IPS-15b (cell line): ENCODE results near the gene ADTRP.
"Not testable (repeated sequence)": the region's sequence is repeated elsewhere in the genome, so short reads cannot be mapped to it uniquely, and the experiment has no call there.

Experiments used
- H3K27me3 ChIP-seq: one replicate; pipeline ENCODE4 v1.6.1; 2013; ENCODE audit warnings: low read length; ENCODE audit not compliant: control insufficient read depth, insufficient read depth
- H3K36me3 ChIP-seq: one replicate; pipeline ENCODE4 v1.6.1; 2013; ENCODE audit warnings: low read length; ENCODE audit not compliant: control insufficient read depth, insufficient read depth
- H3K4me1 ChIP-seq: one replicate; pipeline ENCODE4 v1.6.1; 2013; ENCODE audit warnings: mild to moderate bottlenecking, low read length; ENCODE audit not compliant: control insufficient read depth, insufficient read depth
- H3K4me3 ChIP-seq: one replicate; pipeline ENCODE4 v1.5.1; 2013; ENCODE audit warnings: low read depth, low read length
- H3K9ac ChIP-seq: one replicate; pipeline ENCODE4 v1.6.1; 2013; ENCODE audit warnings: low read depth, mild to moderate bottlenecking, low read length
- H3K9me3 ChIP-seq: one replicate; pipeline ENCODE4 v1.6.1; 2013; ENCODE audit warnings: mild to moderate bottlenecking, low read length; ENCODE audit not compliant: control insufficient read depth, insufficient read depth

ADTRP gene

GRCh38 chr6:11800531-11800930 lies 21.9 kb upstream of the ADTRP start:
- H3K4me3 ChIP-seq, H3K9ac ChIP-seq, H3K9me3 ChIP-seq, H3K27me3 ChIP-seq, H3K4me1 ChIP-seq, H3K36me3 ChIP-seq: not testable (repeated sequence)

GRCh38 chr6:11798538-11798937 lies 19.9 kb upstream of the ADTRP start:
- Histone ChIP-seq H3K4me1 (no peaks in the 10 kb centered on the region), H3K36me3 (no peaks in the 10 kb centered on the region), H3K9ac (no peak overlapping the region), H3K27me3 (no peaks in the 10 kb centered on the region), H3K4me3 (no peak overlapping the region), H3K9me3 (no peaks in the 10 kb centered on the region)

- Histone ChIP-seq H3K36me3 (no peaks in the 10 kb centered on the region), H3K4me3 (no peak overlapping the region), H3K27me3 (no peaks in the 10 kb centered on the region), H3K9ac (no peak overlapping the region), H3K9me3 (no peaks in the 10 kb centered on the region), H3K4me1 (no peaks in the 10 kb centered on the region)
Observed at GRCh38 chr6:11798096-11798495, 19.5 kb upstream of the ADTRP start.

- no peaks in the 10 kb centered on the region for H3K9me3 ChIP-seq
- no peak overlapping the region for H3K4me3 ChIP-seq
- H3K4me1 ChIP-seq: peaks cover 2% of the 10 kb centered on the region
- no peaks in the 10 kb centered on the region for H3K36me3 ChIP-seq
- no peak overlapping the region for H3K9ac ChIP-seq
- H3K27me3 ChIP-seq: no peaks in the 10 kb centered on the region
Observed at GRCh38 chr6:11796829-11797228, 18.2 kb upstream of the ADTRP start.

- Histone ChIP-seq H3K4me1 (peaks cover 8% of the 10 kb centered on the region), H3K9me3 (no peaks in the 10 kb centered on the region), H3K4me3 (no peak overlapping the region), H3K36me3 (no peaks in the 10 kb centered on the region), H3K27me3 (no peaks in the 10 kb centered on the region), H3K9ac (no peak overlapping the region)
Observed at GRCh38 chr6:11795403-11795802, 16.8 kb upstream of the ADTRP start.

GRCh38 chr6:11793277-11793676 lies 14.7 kb upstream of the ADTRP start:
- H3K4me1 ChIP-seq: peaks cover 12% of the 10 kb centered on the region
- no peak overlapping the region for H3K9ac ChIP-seq
- no peak overlapping the region for H3K4me3 ChIP-seq
- H3K36me3 ChIP-seq: no peaks in the 10 kb centered on the region
- no peaks in the 10 kb centered on the region for H3K9me3 ChIP-seq
- no peaks in the 10 kb centered on the region for H3K27me3 ChIP-seq

- H3K36me3 ChIP-seq: no peaks in the 10 kb centered on the region
- H3K4me3 ChIP-seq: no peak overlapping the region
- H3K9ac ChIP-seq: no peak overlapping the region
- H3K4me1 ChIP-seq: peaks cover 12% of the 10 kb centered on the region
- H3K27me3 ChIP-seq: no peaks in the 10 kb centered on the region
- no peaks in the 10 kb centered on the region for H3K9me3 ChIP-seq
Observed at GRCh38 chr6:11791354-11792107, 12.9 kb upstream of the ADTRP start.

- no peaks in the 10 kb centered on the region for H3K27me3 ChIP-seq
- no peak overlapping the region for H3K4me3 ChIP-seq
- peaks cover 12% of the 10 kb centered on the region for H3K4me1 ChIP-seq
- H3K36me3 ChIP-seq: no peaks in the 10 kb centered on the region
- no peak overlapping the region for H3K9ac ChIP-seq
- H3K9me3 ChIP-seq: no peaks in the 10 kb centered on the region
Observed at GRCh38 chr6:11789744-11790143, 11.1 kb upstream of the ADTRP start.

- no peaks in the 10 kb centered on the region for H3K27me3 ChIP-seq
- no peak overlapping the region for H3K4me3 ChIP-seq
- H3K9me3 ChIP-seq: no peaks in the 10 kb centered on the region
- H3K9ac ChIP-seq: no peak overlapping the region
- H3K4me1 ChIP-seq: peaks cover 12% of the 10 kb centered on the region
- no peaks in the 10 kb centered on the region for H3K36me3 ChIP-seq
Observed at GRCh38 chr6:11788043-11788442, 9.4 kb upstream of the ADTRP start.

GRCh38 chr6:11785774-11786579 lies 7.4 kb upstream of the ADTRP start:
- H3K36me3 ChIP-seq: no peaks in the 10 kb centered on the region
- no peaks in the 10 kb centered on the region for H3K9me3 ChIP-seq
- peaks cover 5% of the 10 kb centered on the region for H3K4me1 ChIP-seq
- H3K4me3 ChIP-seq: no peak overlapping the region
- no peak overlapping the region for H3K9ac ChIP-seq
- no peaks in the 10 kb centered on the region for H3K27me3 ChIP-seq

- Histone ChIP-seq H3K9ac (no peak overlapping the region), H3K36me3 (no peaks in the 10 kb centered on the region), H3K4me1 (peaks cover 4% of the 10 kb centered on the region), H3K4me3 (no peak overlapping the region), H3K9me3 (no peaks in the 10 kb centered on the region), H3K27me3 (no peaks in the 10 kb centered on the region)
Observed at GRCh38 chr6:11785415-11785773, 6.8 kb upstream of the ADTRP start.

- Histone ChIP-seq H3K36me3 (no peaks in the 10 kb centered on the region), H3K4me1 (peaks cover 2% of the 10 kb centered on the region), H3K27me3 (no peaks in the 10 kb centered on the region), H3K9ac (no peak overlapping the region), H3K4me3 (no peak overlapping the region), H3K9me3 (no peaks in the 10 kb centered on the region)
Observed at GRCh38 chr6:11784341-11784740, 5.7 kb upstream of the ADTRP start.
